ENCODE results near the gene WDR12. TPM values are rescaled to one million over a fixed set of nuclear protein-coding genes. Genes with fewer than 3 reads are reported as not detected.

The WDR12 gene
- total and polyA plus RNA-seq, 7 donors, result 21.9 to 69.8 (median 39.3) TPM

GRCh38 chr2:202885190-202885589, 26.3 kb downstream of the WDR12 start:
- Histone ChIP-seq H3K36me3 (ENCODE audit: insufficient read depth in 1 of 2, low read depth in 1 of 2) (peaks cover 0 to 89% of the 10 kb centered on the region in 2 donors), H3K4me1 (no peaks in the 10 kb centered on the region), H3K27ac (no peak overlapping the region), H3K9me3 (no peaks in the 10 kb centered on the region), H3K27me3 (ENCODE audit: insufficient read depth in 3 of 3, low read length in 2 of 3) (no peaks in the 10 kb centered on the region), H3K4me3 (no peak overlapping the region)
- 60 to 71% (median 63%) methylated on average over 7 of the region's 7 CpGs for WGBS, 3 donors
- TF ChIP-seq CTCF (IDR thresholded peaks at IDR 0.05), result no peak
- intact Hi-C loops (cut with DNase I), result no loop called here
- ATAC-seq (peak; percentile 47 to 62 (median 56)), DNase-seq (no peak)

GRCh38 chr2:202883987-202884675, 27.3 kb downstream of the WDR12 start:
- no peak overlapping the region for H3K27ac ChIP-seq
- no peak overlapping the region for H3K4me3 ChIP-seq
- no peaks in the 10 kb centered on the region for H3K9me3 ChIP-seq
- intact Hi-C loops (cut with DNase I), result no loop called here
- 79 to 93% (median 88%) methylated on average over 5 of the region's 5 CpGs for whole genome bisulfite sequencing, 3 donors
- ATAC-seq (no peak), DNase-seq (no peak)
- no peaks in the 10 kb centered on the region for H3K4me1 ChIP-seq
- peaks cover 0 to 89% of the 10 kb centered on the region in 2 donors for H3K36me3 ChIP-seq (ENCODE audit: insufficient read depth in 1 of 2, low read depth in 1 of 2)
- no peaks in the 10 kb centered on the region for H3K27me3 ChIP-seq (ENCODE audit: insufficient read depth in 3 of 3, low read length in 2 of 3)
- no peak for TF ChIP-seq CTCF (IDR thresholded peaks at IDR 0.05)

- Histone ChIP-seq H3K27ac (no peak overlapping the region), H3K9me3 (no peaks in the 10 kb centered on the region), H3K36me3 (ENCODE audit: insufficient read depth in 1 of 2, low read depth in 1 of 2) (peaks cover 0 to 82% of the 10 kb centered on the region in 2 donors), H3K4me1 (no peaks in the 10 kb centered on the region), H3K27me3 (ENCODE audit: insufficient read depth in 3 of 3, low read length in 2 of 3) (no peaks in the 10 kb centered on the region), H3K4me3 (no peak overlapping the region)
- no peak for ATAC-seq
- TF ChIP-seq CTCF (IDR thresholded peaks at IDR 0.05), result no peak
- intact Hi-C loops (cut with DNase I), result no loop called here
- DNase-seq, result no peak
- WGBS, 3 donors, result 93 to 98% (median 94%) methylated on average over 4 of the region's 4 CpGs
These were observed 29.9 kb downstream of the WDR12 start for GRCh38 chr2:202881570-202881969.

GRCh38 chr2:202877699-202878098, 33.8 kb downstream of the WDR12 start:
- H3K4me3 ChIP-seq, result no peak overlapping the region
- no peaks in the 10 kb centered on the region for H3K4me1 ChIP-seq
- no peak for TF ChIP-seq CTCF (IDR thresholded peaks at IDR 0.05)
- peaks cover 0 to 52% of the 10 kb centered on the region in 2 donors for H3K36me3 ChIP-seq (ENCODE audit: insufficient read depth in 1 of 2, low read depth in 1 of 2)
- H3K27me3 ChIP-seq (ENCODE audit: insufficient read depth in 3 of 3, low read length in 2 of 3), result no peaks in the 10 kb centered on the region
- H3K9me3 ChIP-seq, result no peaks in the 10 kb centered on the region
- H3K27ac ChIP-seq, result no peak overlapping the region
- DNase-seq (no peak), ATAC-seq (no peak)
- intact Hi-C loops (cut with DNase I), result loop anchor here in 1 of 2 donors (10.0 kb wide), 1 partner anchor 293 kb away; no protein-coding TSS in a partner anchor
- WGBS, 3 donors, result 95 to 98% (median 98%) methylated on average over 2 of the region's 2 CpGs
